Suprapubic skin (tissue), 4 donors: Measurements from ENCODE around the gene ITPR2. TPM values are rescaled to one million over a fixed set of nuclear protein-coding genes. Genes with fewer than 3 reads are reported as not detected.

Experiments
- DNase-seq, 2 donors: peaks; one replicate each; pipeline ENCODE4 v3.0.0-alpha.2; 2019; ENCODE audit warnings: low spot score in 2 of 2
- H3K27ac ChIP-seq: fragments of 200-600 bp; sonication (generic); one replicate; pipeline ENCODE4 v1.5.1; 2019
- H3K27me3 ChIP-seq: fragments of 200-600 bp; sonication (generic); one replicate; pipeline ENCODE4 v1.5.1; 2019
- H3K36me3 ChIP-seq: fragments of 200-600 bp; sonication (generic); one replicate; pipeline ENCODE4 v1.5.1; 2019
- H3K4me1 ChIP-seq: fragments of 200-600 bp; sonication (generic); one replicate; pipeline ENCODE4 v1.5.1; 2019
- H3K4me3 ChIP-seq: fragments of 200-600 bp; sonication (generic); one replicate; pipeline ENCODE4 v1.5.1; 2019; ENCODE audit warnings: mild to moderate bottlenecking
- H3K9me3 ChIP-seq: fragments of 200-600 bp; sonication (generic); one replicate; pipeline ENCODE4 v1.5.1; 2019
- CTCF ChIP-seq, 2 donors: fragments of 200-600 bp in 1 of 2; fragments of 450-650 bp in 1 of 2; sonication (generic) in 1 of 2; IDR thresholded peaks; one replicate each; pipeline ENCODE4 v1.5.1; 2016 to 2019; ENCODE audit warnings: antibody characterized with exemption in 2 of 2, mild to moderate bottlenecking in 1 of 2, moderate library complexity in 1 of 2
- EP300 ChIP-seq: sonication (generic); formaldehyde crosslinking; IDR thresholded peaks from one replicate; pipeline ENCODE4 v1.6.1; 2017; ENCODE audit warnings: antibody characterized with exemption
- POLR2A ChIP-seq, 2 donors: fragments of 450-650 bp; IDR thresholded peaks; one replicate each; pipeline ENCODE4 v1.6.1; 2017; ENCODE audit warnings: antibody characterized with exemption in 2 of 2, mild to moderate bottlenecking in 2 of 2, moderate library complexity in 2 of 2
- POLR2AphosphoS5 ChIP-seq, 3 donors: sonication (generic); formaldehyde crosslinking; IDR thresholded peaks; one replicate each; pipeline ENCODE4 v1.6.1; 2017; ENCODE audit warnings: antibody characterized with exemption in 3 of 3
- WGBS: methylation state at CpG from one replicate; pipeline ENCODE4 v1.1.5; 2018; 5-methylcytosine and 5-hydroxymethylcytosine counted together
- total RNA-seq, 4 donors: library from RNA; depleted of rRNA; stranded (reverse); fragments of >200 nt; gene quantifications; one replicate each; pipeline ENCODE4 v1.1.0, GENCODE V29; 2016

Gene ITPR2
- total RNA-seq, 4 donors from 2014 or later = 59.6 to 159 (median 72.1) TPM

DNA sequence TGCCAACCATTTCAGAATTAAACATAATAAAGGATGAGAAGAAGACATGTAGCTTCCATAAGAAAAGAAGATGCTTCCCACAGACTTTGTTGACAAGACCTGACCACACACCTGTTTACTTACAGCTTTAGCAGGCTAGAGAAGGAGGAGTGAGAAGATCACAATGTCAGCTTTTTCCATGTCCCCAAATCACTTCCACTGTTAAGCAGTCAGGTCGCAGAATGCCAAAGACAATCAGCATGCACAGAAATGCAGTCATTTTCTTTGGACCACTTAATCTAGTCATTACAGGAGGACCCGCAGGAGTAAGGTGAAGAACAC is 322.7 kb downstream of the ITPR2 start:
- WGBS = 87% methylated on average over 2 of the region's 2 CpGs
- Histone ChIP-seq H3K4me3 (no peak overlapping the region), H3K9me3 (no peaks in the 10 kb centered on the region), H3K27me3 (no peaks in the 10 kb centered on the region), H3K4me1 (peaks cover 15% of the 10 kb centered on the region), H3K27ac (no peak overlapping the region), H3K36me3 (no peaks in the 10 kb centered on the region)
- DNase-seq = no peak
- no peak for TF ChIP-seq EP300
- no peak for TF ChIP-seq CTCF (IDR thresholded peaks at IDR 0.05)
- no peak for TF ChIP-seq POLR2A (IDR thresholded peaks at IDR 0.05)
- no peak for TF ChIP-seq POLR2AphosphoS5 (IDR thresholded peaks at IDR 0.05)

GRCh38 chr12:26507613-26508012 is 325.4 kb downstream of the ITPR2 start:
- Histone ChIP-seq H3K4me1 (peaks cover 3% of the 10 kb centered on the region), H3K4me3 (no peak overlapping the region), H3K27ac (no peak overlapping the region), H3K36me3 (no peaks in the 10 kb centered on the region), H3K27me3 (no peaks in the 10 kb centered on the region), H3K9me3 (no peaks in the 10 kb centered on the region)
- TF ChIP-seq CTCF (IDR thresholded peaks at IDR 0.05) (no peak), EP300 (no peak), POLR2A (IDR thresholded peaks at IDR 0.05) (no peak), POLR2AphosphoS5 (IDR thresholded peaks at IDR 0.05) (no peak)
- no peak for DNase-seq
- WGBS = 63% methylated on average over 1 of the region's 1 CpG

GRCh38 chr12:26499979-26500640 is 332.9 kb downstream of the ITPR2 start:
- Histone ChIP-seq H3K27ac (peak overlapping the region; percentile 29), H3K9me3 (no peaks in the 10 kb centered on the region), H3K36me3 (no peaks in the 10 kb centered on the region), H3K27me3 (no peaks in the 10 kb centered on the region), H3K4me3 (no peak overlapping the region), H3K4me1 (peaks cover 14% of the 10 kb centered on the region)
- WGBS = 69% methylated on average over 1 of the region's 1 CpG
- TF ChIP-seq CTCF (IDR thresholded peaks at IDR 0.05) (no peak), POLR2AphosphoS5 (IDR thresholded peaks at IDR 0.05) (no peak)
- no peak for DNase-seq

DNA sequence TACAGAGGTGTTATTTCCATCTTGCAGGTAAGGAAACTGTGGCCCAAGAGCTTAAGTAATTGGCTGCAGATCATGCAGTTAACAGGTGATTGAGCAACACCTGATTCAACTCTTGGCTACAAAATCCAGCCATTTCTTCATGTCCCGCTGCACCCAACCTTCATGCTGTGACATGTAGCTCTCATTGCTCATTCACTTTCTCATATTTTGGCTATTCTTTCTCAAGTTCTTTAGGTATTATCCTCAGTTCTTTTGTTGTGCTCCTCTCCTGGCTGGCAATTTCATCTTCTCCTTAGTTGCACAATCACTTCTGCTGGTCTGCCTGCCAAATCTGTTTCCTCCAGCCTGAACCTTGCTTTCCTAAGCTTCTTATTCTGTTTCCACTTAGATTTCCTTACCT is 336.8 kb downstream of the ITPR2 start:
- DNase-seq = no peak
- Histone ChIP-seq H3K27ac (no peak overlapping the region), H3K27me3 (no peaks in the 10 kb centered on the region), H3K4me3 (no peak overlapping the region), H3K9me3 (no peaks in the 10 kb centered on the region), H3K36me3 (peaks cover 6% of the 10 kb centered on the region), H3K4me1 (peaks cover 14% of the 10 kb centered on the region)
- no peak for TF ChIP-seq POLR2A (IDR thresholded peaks at IDR 0.05)
- no peak for TF ChIP-seq CTCF (IDR thresholded peaks at IDR 0.05)
- TF ChIP-seq POLR2AphosphoS5 (IDR thresholded peaks at IDR 0.05) = peak in 2 of 3 donors; percentile 16 to 43
- WGBS = 72% methylated on average over 1 of the region's 1 CpG

GRCh38 chr12:26493656-26494055 is 339.3 kb downstream of the ITPR2 start:
- no peaks in the 10 kb centered on the region for H3K4me1 ChIP-seq
- TF ChIP-seq CTCF (IDR thresholded peaks at IDR 0.05) = no peak
- peak in 1 of 3 donors; percentile 19 for TF ChIP-seq POLR2AphosphoS5 (IDR thresholded peaks at IDR 0.05)
- peaks cover 9% of the 10 kb centered on the region for H3K36me3 ChIP-seq
- no peak overlapping the region for H3K4me3 ChIP-seq
- no peak overlapping the region for H3K27ac ChIP-seq
- DNase-seq = no peak
- H3K27me3 ChIP-seq = no peaks in the 10 kb centered on the region
- 39% methylated on average over 3 of the region's 3 CpGs for WGBS
- no peaks in the 10 kb centered on the region for H3K9me3 ChIP-seq
